GM21381 (cell line): Measurements from ENCODE around the gene C11orf91.
A peak's percentile ranks its signal among the peaks of the same experiment; 100 is the strongest.
"Not testable (repeated sequence)": the region's sequence is repeated elsewhere in the genome, so short reads cannot be mapped to it uniquely, and the experiment has no call there.

ENCODE experiments used
- ATAC-seq: cut with Tn5 transposase; IDR thresholded peaks from one replicate; pipeline ENCODE4 v1.9.1; 2021; ENCODE audit warnings: mild to moderate bottlenecking, moderate library complexity; ENCODE audit not compliant: unreplicated experiment

The C11orf91 gene

GRCh38 chr11:33672273-33672672, 28.4 kb downstream of the C11orf91 start:
- no peak for ATAC-seq

GRCh38 chr11:33670250-33671011, 30.2 kb downstream of the C11orf91 start:
- no peak for ATAC-seq

GRCh38 chr11:33669598-33670249, 30.9 kb downstream of the C11orf91 start:
- ATAC-seq, result no peak

- no peak for ATAC-seq
Measured at GRCh38 chr11:33668951-33669596, 31.6 kb downstream of the C11orf91 start.

- ATAC-seq, result no peak
Measured at GRCh38 chr11:33668468-33668825, 32.2 kb downstream of the C11orf91 start.

GRCh38 chr11:33667819-33668467, 32.7 kb downstream of the C11orf91 start:
- ATAC-seq, result no peak

- no peak for ATAC-seq
Measured at GRCh38 chr11:33665350-33666106, 35.1 kb downstream of the C11orf91 start.

GRCh38 chr11:33664827-33665226, 35.8 kb downstream of the C11orf91 start:
- no peak for ATAC-seq

GRCh38 chr11:33664166-33664565, 36.5 kb downstream of the C11orf91 start:
- ATAC-seq, result no peak

- ATAC-seq, result no peak
Measured at GRCh38 chr11:33663121-33663520, 37.5 kb downstream of the C11orf91 start.

GRCh38 chr11:33661526-33661925, 39.1 kb downstream of the C11orf91 start:
- not testable (repeated sequence) for ATAC-seq

- ATAC-seq, result no peak
Measured at GRCh38 chr11:33660962-33661361, 39.7 kb downstream of the C11orf91 start.

- no peak for ATAC-seq
Measured at GRCh38 chr11:33659370-33660139, 41.1 kb downstream of the C11orf91 start.

GRCh38 chr11:33658195-33658900, 42.3 kb downstream of the C11orf91 start:
- ATAC-seq, result no peak

- no peak for ATAC-seq
Measured at GRCh38 chr11:33657757-33658156, 42.9 kb downstream of the C11orf91 start.

- ATAC-seq, result no peak
Measured at GRCh38 chr11:33656768-33657167, 43.9 kb downstream of the C11orf91 start.

GRCh38 chr11:33655842-33656600, 44.6 kb downstream of the C11orf91 start:
- ATAC-seq, result peak; percentile 58

- ATAC-seq, result no peak
Measured at GRCh38 chr11:33654594-33654993, 46.0 kb downstream of the C11orf91 start.

- no peak for ATAC-seq
Measured at GRCh38 chr11:33652930-33653329, 47.7 kb downstream of the C11orf91 start.
